ENCODE data around the gene PSMB10. TPM values are rescaled to one million over a fixed set of nuclear protein-coding genes. Genes with fewer than 3 reads are reported as not detected.
A peak's percentile ranks its signal among the peaks of the same experiment; 100 is the strongest.

PSMB10 gene
- total RNA-seq (2021; ENCODE audit: unreplicated experiment) = 41.0 TPM
- 62.9 and 67.9 TPM in 2 replicates for polyA plus RNA-seq (2012)
- Bru-seq, nascent RNA = percentile 41 among the genes with signal in this experiment
- BruChase-seq, experiment 1, labeled RNA remaining after a 6-hour chase = percentile 60 among the genes with signal in this experiment
- percentile 47 among the genes with signal in this experiment for BruChase-seq, experiment 2, labeled RNA remaining after a 2-hour chase
- long read RNA-seq, transcript PSMB10-203 (4 exons, 591 nt) = major isoform, 21 of 24 reads
- long read RNA-seq, partial matches to known transcripts = 2 of 24 reads
- long read RNA-seq, other reads (novel, unspliced or antisense) = 0 of 24 reads

DNA sequence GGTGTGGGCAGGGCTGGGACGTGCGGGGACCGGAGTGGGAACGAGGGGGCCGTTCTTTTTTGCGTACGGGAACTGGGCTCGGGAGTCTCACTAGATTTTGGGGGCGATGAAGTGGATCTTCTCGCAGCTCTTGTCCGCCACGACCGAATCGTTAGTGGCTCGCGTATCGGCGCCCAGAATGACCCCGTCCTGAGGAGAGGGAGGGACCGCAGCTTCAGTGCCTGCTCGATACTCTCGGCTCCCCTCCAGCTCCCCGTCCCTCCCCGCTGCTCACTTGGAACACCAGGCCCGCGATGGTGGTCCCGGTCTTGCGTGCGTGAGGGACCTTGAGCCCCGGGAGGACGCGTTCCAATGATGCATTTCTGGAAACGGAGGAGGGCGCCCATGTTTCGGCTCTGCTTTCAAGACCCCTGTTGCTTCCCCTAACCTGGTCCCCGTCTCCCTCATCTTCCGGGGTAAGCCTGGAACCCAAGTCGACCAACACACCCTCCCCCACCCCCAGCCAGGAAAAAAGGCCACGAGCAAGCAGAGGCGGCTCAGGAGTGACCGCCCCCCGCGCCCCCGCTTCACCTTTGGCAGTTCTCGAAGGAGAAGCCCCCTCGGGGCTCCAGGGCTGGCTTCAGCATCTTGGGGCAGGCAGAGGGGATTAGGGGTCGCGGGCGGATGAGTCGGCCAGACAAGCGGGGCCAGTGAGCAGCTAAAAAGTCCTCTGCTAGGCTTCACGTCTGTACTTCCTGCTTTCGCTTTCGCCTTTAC lies at the start of gene PSMB10:
TSS of gene PSMB10 (minus strand) at position 727 of the 756 bp plus-strand sequence. CDS start at position 626, 101 bp downstream.
- Histone ChIP-seq H3K27me3 (ENCODE audit: insufficient read depth, low read length) (no peaks in the 10 kb centered on the region), H3K9ac (ENCODE audit: low read length) (peak within 1 kb of the TSS; percentile 85), H3K4me3 (replicated peaks in 1 of 2; ENCODE audit: low read depth in 1 of 2, low read length in 2 of 2) (peak within 1 kb of the TSS; percentile 70 to 82), H3K4me2 (ENCODE audit: low read length) (peak within 1 kb of the TSS; percentile 98), H3K9me3 (ENCODE audit: control insufficient read depth in 1 of 2, insufficient read depth in 1 of 2, low read depth in 1 of 2, low read length in 2 of 2) (no peaks in the 10 kb centered on the region), H4K20me1 (ENCODE audit: insufficient read depth) (no peaks in the 10 kb centered on the region), H2AFZ (ENCODE audit: low read depth, low read length, poor library complexity, severe bottlenecking) (no peak within 1 kb of the TSS), H3K9me2 (ENCODE audit: insufficient read depth) (no peaks in the 10 kb centered on the region), H3K4me1 (ENCODE audit: control insufficient read depth in 1 of 2, insufficient read depth in 2 of 2, low read length in 2 of 2) (peaks cover 3 to 32% of the 10 kb centered on the region in 2 experiments; a peak in 3 of 4 replicates), H3K27ac (ENCODE audit: low read depth, low read length) (peak within 1 kb of the TSS; percentile 83), H3K79me2 (ENCODE audit: insufficient read depth, low read length) (peaks cover 33% of the 10 kb centered on the region), H3K36me3 (ENCODE audit: control insufficient read depth in 1 of 2, insufficient read depth in 2 of 2, low read length in 2 of 2) (peaks cover 0 to 8% of the 10 kb centered on the region in 2 experiments; a peak in 1 of 4 replicates)
- no peak for TF ChIP-seq EGR1 (IDR thresholded peaks at IDR 0.05; ENCODE audit: low read depth)
- no peak for TF ChIP-seq YY1 (IDR thresholded peaks at IDR 0.05; ENCODE audit: extremely low read depth, insufficient replicate concordance, low read depth, low read length)
- no peak for TF ChIP-seq EZH2 (IDR thresholded peaks at IDR 0.05)
- no peak for TF ChIP-seq SRF (IDR thresholded peaks at IDR 0.05; ENCODE audit: low read depth)
- peak; percentile 37; the same call in 1 of the 2 replicates for TF ChIP-seq POLR2AphosphoS5 (IDR thresholded peaks at IDR 0.05; ENCODE audit: low read depth, low read length)
- no peak for TF ChIP-seq FOSL1 (IDR thresholded peaks at IDR 0.05; ENCODE audit: low read depth)
- peak; percentile 16 for ATAC-seq
- no peak for DNase-seq (ENCODE audit: low read depth, low spot score)
- TSS peak; percentile 82 for BruUV-seq (replicated peaks)
- ChIA-PET CTCF (interaction anchor here (0.5 to 2.7 kb wide), 11 partner anchors 8 to 457 kb away, joined by 3 to 11 read pairs (median 3); partner anchors contain the start of genes ATP6V0D1 and LCAT), RAD21 (ENCODE audit: low non-redundant PET in 1 of 2, low total read pairs in 2 of 2, uncharacterized antibody in 2 of 2, unreplicated experiment in 2 of 2) (interaction anchor here in 1 of 2 experiments (1.0 kb wide), 1 partner anchor 148 kb away, joined by 3 read pairs; no protein-coding TSS in a partner anchor), POLR2A (interaction anchor here (0.8 to 1.3 kb wide), 6 partner anchors 9 to 374 kb away, joined by 3 to 8 read pairs (median 4); partner anchors contain the start of genes CTCF, DDX28 and DUS2)
- intact Hi-C loops (cut with micrococcal nuclease) = loop anchor here (5.0 to 10.0 kb wide), 2 partner anchors 119 to 412 kb away; partner anchors contain the start of gene RIPOR1

All from HCT116 (cell line).